Measurements from ENCODE around the gene ANKRD10.
A peak's percentile ranks its signal among the peaks of the same experiment; 100 is the strongest.

ANKRD10 gene

GRCh38 chr13:110914331-110915056 lies 375 bp downstream of the ANKRD10 start:
- DNase-seq = peak; percentile 91

DNA sequence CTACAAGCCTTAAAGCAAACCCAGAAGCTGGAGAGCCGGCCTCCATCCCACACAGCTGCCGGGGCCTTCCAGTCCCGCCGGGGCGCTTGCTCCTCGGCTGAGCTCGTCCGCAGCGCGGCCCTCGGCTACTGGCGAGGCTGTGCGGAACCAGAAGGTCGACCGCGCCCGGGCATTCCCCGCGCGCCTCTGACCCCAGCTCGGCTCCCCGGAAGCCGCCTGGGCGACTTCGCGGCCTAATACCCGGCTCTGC lies 863 bp downstream of the ANKRD10 start:
- no peak for DNase-seq

GRCh38 chr13:110913322-110914080 lies 1.4 kb downstream of the ANKRD10 start:
- DNase-seq = no peak

GRCh38 chr13:110912651-110913051 lies 2.2 kb downstream of the ANKRD10 start:
- DNase-seq = no peak

DNA sequence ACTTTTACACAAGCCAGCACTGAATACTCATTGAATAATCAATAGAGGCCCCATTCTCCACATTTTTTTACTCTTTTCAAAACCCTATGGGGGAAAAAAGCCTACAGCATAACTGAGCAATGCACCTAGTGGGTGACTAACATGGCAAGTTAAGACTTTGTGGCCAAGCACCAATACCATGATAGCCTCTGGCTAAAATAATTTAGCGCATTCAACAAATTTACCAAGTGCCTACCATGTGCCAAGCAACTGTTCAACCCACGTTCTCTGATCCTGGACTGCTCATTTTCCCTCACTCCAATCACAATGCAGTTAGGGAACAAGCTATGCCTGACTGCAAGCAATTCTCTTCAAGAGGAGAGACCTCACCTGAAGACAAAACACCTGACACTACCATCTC lies 3.0 kb downstream of the ANKRD10 start:
- DNase-seq = no peak

- no peak for DNase-seq
Observed at GRCh38 chr13:110910013-110910890, 4.6 kb downstream of the ANKRD10 start.

GRCh38 chr13:110907951-110908898 lies 6.6 kb downstream of the ANKRD10 start:
- DNase-seq = no peak

- DNase-seq = no peak
Observed at GRCh38 chr13:110907301-110907700, 7.6 kb downstream of the ANKRD10 start.

DNA sequence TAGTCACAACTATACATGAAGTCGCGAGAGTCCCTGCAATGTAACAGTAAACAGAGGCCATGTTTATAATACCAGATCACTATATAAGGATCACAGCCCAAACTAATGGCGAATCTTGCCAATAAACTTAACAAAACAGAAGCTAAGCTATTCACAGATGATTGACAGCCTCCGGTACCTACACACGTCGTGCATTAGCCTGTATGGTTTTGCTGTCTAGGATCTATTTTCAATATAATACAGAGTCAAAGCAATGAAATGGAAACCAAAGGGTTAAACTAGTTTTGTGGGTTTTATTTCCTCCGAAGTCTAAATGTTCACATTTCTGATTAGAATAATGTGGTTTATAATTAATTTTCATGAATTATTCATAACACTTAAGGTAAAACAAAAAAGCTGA lies 10.1 kb downstream of the ANKRD10 start:
- DNase-seq = no peak

GRCh38 chr13:110902370-110902769 lies 12.5 kb downstream of the ANKRD10 start:
- DNase-seq = no peak

DNA sequence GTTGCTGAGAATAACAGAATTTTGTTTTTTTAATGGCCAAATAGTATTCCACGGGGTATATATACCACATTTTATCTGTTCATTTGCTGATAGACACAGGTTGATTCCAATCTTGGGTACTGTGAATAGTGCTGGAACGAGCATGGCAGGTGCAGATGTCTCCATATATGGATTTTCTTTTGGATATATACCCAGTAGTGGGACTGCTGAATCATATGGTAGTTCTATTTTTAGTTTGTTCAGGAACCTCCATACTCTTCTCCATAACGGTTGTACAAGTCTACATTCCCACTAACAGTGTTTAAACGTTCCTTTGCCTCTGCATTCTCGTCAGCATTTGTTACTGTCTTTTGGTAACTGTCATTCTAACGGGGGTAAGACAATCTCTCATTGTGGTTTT lies 17.3 kb downstream of the ANKRD10 start:
- no peak for DNase-seq

- no peak for DNase-seq
Observed at GRCh38 chr13:110897014-110897413, 17.9 kb downstream of the ANKRD10 start.

DNA sequence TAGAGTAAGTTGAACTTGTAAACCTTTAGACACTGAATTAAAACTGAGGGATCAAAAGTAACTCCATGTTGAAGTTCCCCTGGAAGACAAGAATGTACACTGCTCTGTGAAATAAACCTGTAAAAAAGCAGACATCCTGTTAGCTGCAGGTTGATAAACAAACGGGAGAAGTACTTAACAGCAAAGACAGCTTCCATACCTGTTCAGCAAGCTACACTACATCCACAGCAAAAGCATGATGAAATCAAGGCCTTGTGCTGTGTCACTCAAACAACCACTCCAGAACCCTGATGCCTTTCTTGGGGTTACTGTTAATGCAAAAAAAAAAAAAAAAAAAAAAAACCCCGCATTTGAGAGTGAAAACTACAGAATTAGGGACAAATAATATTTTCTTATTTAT lies 20.8 kb downstream of the ANKRD10 start:
- DNase-seq = no peak

DNA sequence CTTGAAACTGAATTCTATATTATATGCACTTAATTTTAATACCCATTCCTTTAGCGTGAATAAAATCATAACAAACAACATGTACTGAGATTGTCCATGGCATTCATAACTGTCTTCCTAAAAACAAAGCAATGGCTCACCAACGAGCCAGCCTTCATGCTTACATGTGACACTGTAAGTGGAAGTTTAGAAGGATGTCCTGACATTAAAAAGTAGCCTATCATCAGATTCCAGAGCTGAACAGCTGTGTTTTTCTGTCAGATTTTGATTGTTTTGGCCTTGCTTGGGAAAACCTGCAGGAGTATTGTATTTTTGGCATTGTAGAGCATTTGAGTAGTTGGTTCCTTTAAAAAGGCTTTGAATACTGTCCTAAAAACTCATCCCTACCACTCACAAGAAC lies 21.3 kb downstream of the ANKRD10 start:
- DNase-seq = no peak

GRCh38 chr13:110890279-110891165 lies 24.3 kb downstream of the ANKRD10 start:
- DNase-seq = no peak

DNA sequence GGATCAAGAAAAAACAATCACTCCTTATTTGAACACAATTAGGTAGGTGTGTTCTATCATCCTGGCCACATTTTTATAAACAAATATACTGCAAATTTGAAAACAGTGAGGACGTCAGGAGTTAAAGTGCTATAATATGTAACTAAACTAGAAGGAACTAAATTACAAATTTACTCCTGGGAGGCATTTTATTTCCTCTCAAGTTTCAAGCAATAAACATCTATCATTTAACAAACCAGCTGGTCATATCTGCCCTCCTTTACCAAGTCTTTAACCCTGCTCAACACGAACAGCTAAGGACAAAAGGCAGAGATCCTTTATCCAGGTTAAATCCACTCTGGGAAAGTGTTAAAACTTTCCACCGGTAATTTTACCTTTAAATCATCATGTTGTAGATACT lies 26.5 kb downstream of the ANKRD10 start:
- DNase-seq = no peak

DNA sequence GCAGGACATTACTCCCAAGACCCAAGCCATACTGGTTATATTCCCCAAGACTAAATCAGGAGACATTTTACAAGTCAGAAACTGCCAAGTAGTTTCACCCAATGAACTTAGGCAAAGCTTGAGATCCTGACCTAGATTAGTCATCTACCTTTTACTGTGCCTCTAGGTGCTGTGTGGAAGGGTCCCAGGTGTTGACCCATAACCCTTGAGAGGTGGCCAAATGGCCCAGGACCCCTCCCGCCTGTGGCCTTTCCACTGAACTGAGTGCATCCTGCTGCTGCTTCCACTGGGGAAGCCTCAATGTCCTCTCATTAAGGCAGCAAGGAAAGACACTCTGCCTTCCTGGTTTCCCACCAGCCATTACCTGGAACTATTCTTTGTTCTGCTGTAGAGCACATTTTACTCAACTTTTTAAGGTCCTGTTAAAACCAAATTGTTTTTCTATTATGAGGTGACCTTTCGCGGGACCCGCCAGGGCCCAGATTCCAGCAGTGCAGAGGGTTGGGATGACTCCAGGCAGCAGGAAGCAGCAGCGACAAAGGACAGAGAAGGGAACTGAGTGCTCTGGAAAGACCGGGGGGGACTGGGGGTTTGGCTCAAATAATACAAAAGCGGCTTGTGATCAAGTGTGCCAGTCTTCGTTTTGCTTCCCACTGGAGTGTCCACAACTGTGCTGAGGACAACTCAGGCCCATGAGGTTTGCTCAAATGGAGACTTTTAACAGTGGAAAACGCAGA lies 27.1 kb downstream of the ANKRD10 start:
- no peak for DNase-seq

GRCh38 chr13:110886870-110887596 lies 27.8 kb downstream of the ANKRD10 start:
- no peak for DNase-seq

DNA sequence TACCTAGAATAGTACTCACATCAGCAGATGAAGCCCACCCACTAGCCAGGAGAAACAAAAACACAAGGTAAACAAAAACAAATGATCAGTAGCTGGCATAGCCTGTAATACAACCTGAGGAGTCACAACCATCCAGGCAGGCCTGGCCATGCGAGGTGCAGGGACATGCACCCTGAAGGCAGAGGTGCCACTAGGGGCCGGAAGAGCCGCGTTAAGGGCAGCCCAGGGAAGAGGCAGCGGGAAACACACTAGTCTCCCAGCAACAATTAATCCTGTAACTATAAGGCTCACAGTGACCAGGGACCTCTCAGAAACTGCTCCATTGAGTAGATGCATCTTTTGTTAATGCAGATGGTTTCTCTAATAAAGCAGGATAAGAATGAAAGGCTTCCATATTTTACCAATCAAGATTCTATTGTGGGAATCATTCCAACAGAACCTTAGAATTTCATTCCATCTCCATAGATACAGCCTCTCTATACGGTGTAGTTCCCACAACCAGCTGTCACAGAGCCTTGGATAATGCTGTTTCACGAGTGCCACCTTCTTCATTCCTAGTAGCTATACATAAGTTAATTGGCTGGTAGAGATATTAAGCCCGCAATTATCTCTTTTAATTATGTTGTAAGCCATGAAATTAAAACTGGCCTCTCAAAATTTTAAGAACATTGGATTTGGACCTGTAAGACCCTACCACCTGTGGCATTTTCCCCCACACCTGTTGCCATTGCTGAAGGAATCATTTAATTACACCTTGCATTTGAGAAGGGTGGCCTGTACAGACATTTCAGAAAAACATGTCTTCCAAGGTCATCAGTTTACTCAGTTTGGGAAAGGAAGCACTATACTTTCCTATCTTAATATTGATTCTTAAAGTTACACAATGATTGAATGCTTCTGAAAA lies 28.7 kb downstream of the ANKRD10 start:
- DNase-seq = no peak
